ENCODE data around the gene SVOP. TPM values are rescaled to one million over a fixed set of nuclear protein-coding genes. Genes with fewer than 3 reads are reported as not detected.

The SVOP gene
- total and polyA plus RNA-seq, 2 of the 8 experiments (the other 6 are each of a cell fraction or from before 2014, with no cell fraction given), result 0.06 TPM; not detected in 1

DNA sequence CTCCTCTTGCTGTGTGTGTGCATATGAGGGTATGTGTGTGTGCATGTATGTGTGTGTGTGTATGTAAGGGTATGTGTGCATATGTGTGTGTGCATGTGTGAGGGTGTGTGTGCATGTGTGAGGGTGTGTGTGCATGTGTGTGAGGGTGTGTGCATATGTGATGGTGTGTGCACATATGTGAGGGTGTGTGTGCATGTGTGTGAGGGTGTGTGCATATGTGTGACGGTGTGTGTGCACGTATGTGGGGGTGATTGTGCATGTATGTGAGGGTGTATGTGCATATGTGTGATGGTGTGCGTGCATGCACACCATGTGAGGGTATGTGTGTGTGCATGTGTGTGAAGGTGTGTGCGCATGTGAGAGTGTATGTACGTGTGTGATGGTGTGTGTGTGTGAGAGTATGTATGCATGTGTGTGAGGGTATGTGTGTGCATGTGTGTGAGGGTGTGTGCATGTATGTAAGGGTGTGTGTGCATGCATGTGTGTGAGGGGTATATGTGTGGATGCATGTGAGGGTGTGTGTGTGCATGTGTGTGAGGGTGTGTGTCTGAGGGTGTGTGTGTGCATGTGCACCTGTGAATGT is 125.6 kb downstream of the SVOP start (continued):
- TF ChIP-seq SIRT6 (IDR thresholded peaks at IDR 0.05; ENCODE audit: low read length) (no peak), KDM4A (IDR thresholded peaks at IDR 0.05; ENCODE audit: low read depth, low read length, severe bottlenecking) (no peak), CEBPB (IDR thresholded peaks at IDR 0.05; ENCODE audit: low read depth, low read length) (no peak), RXRA (IDR thresholded peaks at IDR 0.05; ENCODE audit: insufficient read depth, low read depth, low read length) (no peak), NANOG (IDR thresholded peaks at IDR 0.05; ENCODE audit: insufficient read depth, low read depth, low read length, poor library complexity, severe bottlenecking) (no peak), ZNF274 (IDR thresholded peaks at IDR 0.05; ENCODE audit: borderline replicate concordance, extremely low read depth, low read length) (no peak), CREB1 (IDR thresholded peaks at IDR 0.05) (no peak), HDAC2 (IDR thresholded peaks at IDR 0.05; ENCODE audit: borderline replicate concordance in 1 of 2, low read depth in 2 of 2, low read length in 2 of 2) (no peak), CHD1 (IDR thresholded peaks at IDR 0.05; ENCODE audit: low read depth, low read length) (no peak)
